Renal cortical epithelial cell (primary cell): ENCODE results near the gene IKBKE. TPM values are rescaled to one million over a fixed set of nuclear protein-coding genes. Genes with fewer than 3 reads are reported as not detected.

Source experiments
- DNase-seq: peaks from one replicate; pipeline ENCODE4 v3.0.0-alpha.2; 2011; ENCODE audit warnings: low read depth
- total RNA-seq: library from RNA; depleted of rRNA; stranded (reverse); fragments of >200 nt; gene quantifications from 2 replicates; pipeline ENCODE4 v1.2.3, GENCODE V29; 2014

IKBKE gene
- total RNA-seq, 1 donor from 2014 or later, result 13.6 TPM

DNA sequence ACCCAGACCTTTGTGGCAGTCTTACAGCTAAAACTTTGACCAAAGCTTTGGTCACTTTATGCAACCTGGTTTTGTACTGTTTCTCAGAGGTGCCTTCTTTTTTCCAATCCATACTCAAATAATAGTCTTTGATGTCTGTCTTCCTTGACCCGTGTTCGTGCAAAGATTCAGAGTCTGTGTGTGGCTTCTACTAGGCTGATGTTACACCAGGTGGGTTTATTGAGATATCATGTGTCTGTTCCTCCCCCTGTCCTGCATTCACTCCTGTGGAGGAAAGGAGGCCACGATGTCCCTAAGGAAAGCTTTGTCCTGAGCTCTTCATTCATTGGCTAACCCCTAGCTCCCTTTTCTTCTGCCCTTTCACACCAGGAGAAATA lies 15.0 kb upstream of the IKBKE start:
- DNase-seq, result no peak

DNA sequence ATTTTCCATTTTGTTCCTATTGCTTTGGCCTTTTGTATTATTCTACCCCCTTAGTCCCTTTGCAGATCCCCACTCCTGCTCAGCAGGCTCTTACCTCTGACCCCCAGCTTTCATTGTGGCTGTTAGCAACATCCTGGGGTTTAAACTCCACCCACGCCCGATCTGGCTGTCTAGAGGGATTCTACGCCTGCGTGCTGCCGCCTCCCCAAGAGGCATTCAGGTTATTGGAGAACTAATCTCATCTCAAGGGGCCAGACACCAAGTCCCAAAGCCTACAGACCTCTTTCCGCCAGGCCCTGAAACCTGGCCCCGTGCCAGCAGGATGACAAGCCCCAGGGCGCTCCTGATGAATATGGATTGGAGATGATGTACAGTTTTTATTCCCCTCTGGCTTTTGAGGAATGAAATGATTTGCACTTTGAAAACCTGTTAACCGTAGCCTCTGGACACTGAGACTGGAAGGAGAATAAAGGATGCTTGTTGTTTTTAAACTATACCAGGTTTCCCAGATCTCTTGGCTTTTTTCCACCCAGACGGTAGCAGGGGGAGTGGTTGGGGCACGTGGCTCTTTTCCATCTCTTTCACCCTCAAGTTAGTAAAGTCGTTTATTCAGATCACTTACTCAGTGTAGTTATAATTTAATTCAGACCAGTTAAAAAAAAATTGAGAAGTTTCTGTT lies 14.5 kb upstream of the IKBKE start:
- DNase-seq, result peak; percentile 77

DNA sequence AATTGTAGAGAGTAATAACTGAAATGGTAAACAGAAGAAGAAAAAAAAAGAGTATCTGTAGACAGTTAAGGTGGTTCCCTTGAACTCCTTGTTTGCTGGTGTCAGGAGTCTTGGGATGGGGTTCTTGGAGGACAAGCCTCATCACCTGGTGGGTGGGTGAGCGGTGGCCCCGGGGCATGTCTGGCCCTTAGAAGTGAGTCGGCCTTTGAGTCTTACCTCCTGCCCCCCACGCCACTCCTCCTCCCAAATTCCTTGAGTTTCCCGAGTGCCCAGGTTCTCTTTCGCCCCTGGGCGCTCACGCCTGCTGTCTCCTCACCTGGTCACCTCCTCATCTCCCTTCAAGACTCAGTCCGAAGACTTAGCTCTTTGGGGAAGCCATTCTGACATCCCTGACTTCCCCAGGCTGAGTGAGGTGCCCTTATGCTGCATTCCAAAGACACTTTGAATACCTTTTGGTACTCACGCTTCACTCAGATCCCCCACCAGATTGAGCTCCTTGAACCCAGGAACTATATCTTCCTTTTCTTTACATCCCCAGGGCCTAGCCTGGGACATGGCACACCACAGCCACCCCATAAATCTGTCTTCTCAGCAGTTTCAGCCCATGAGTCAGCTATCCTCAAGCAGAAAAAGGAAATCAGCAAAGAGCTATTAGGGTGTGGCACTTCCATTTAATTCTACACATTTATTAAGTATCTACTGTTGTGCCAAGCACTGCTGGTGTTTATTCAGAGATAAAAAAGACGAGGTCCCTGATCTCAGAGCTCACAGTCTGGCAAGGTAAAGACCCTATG lies 13.5 kb upstream of the IKBKE start:
- peak; percentile 66 for DNase-seq

- no peak for DNase-seq
Measured at GRCh38 chr1:206457408-206458120, 12.7 kb upstream of the IKBKE start.

- no peak for DNase-seq
Measured at GRCh38 chr1:206459703-206460102, 10.6 kb upstream of the IKBKE start.

DNA sequence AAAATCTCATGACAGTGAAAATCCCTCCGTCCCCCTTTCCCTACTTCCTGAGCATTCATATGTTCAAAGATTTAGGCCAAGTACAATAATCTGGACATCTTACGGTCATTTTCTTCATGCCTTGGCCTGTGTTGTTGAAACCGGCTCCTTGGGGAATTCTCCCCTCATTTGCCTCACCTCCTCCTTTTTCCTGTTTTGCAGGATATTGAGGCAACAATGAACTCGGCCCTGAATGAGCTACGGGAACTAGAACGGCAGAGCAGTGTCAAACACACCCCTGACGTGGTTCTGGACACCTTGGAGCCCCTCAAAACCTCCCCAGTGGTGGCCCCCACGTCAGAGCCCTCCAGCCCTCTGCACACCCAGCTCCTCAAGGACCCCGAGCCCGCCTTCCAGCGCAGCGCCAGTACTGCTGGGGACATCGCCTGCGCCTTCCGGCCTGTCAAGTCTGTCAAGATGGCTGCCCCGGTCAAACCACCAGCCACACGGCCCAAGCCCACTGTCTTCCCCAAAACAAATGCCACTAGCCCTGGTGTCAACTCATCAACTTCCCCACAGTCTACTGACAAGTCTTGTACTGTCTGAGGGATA lies 9.3 kb upstream of the IKBKE start:
- DNase-seq, result no peak

GRCh38 chr1:206461602-206462455 lies 8.4 kb upstream of the IKBKE start:
- peak; percentile 67 for DNase-seq

DNA sequence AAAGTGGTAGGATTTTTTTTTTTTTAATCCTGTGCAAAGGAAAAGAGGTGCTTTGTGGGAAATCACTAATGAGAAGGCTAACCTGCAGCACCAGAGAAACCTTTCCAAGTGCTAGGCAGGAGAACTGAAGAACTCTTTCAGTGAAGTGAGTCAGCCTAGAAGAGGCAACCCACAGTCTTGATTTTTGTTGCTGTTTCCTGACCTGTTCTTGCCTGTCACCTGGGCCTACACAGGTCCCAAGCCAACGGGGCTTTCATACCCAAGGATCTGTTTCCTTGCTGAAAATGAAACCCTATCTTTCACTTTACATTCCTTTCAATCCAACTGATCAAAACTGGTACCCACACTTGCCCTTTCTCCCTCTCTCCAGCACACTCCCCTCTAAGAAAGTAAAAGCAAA lies 7.1 kb upstream of the IKBKE start:
- DNase-seq, result no peak

- no peak for DNase-seq
Measured at GRCh38 chr1:206463911-206464310, 6.4 kb upstream of the IKBKE start.

DNA sequence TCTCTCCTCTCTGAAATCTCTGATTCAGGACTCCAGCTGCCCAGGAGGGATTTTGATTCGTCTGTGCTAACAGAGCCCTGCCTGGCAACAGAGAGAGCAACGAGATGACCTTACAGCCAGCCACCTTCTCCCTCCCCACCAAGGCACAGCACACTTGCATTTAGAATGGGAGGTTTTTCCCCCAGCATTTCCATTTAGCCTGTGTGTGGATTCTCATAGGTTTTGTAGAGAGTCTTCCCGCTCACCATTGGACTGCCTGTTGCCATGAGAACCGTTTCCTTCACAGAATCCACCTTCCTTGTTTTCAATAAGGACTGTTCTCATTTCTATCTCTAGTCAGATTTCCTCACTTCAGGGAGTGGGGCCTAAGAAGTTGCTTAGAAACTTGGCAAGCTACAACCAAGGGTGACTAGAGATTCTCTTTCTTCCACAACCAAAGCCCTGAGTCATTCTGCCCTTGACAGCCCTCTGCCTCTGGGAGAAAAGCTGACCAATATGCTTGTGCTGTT lies 5.8 kb upstream of the IKBKE start:
- peak; percentile 91 for DNase-seq

GRCh38 chr1:206465951-206466350 lies 4.3 kb upstream of the IKBKE start:
- no peak for DNase-seq

GRCh38 chr1:206466840-206467649 lies 3.2 kb upstream of the IKBKE start:
- DNase-seq, result no peak

GRCh38 chr1:206467915-206468314 lies 2.4 kb upstream of the IKBKE start:
- DNase-seq, result no peak

GRCh38 chr1:206468571-206468970 lies 1.7 kb upstream of the IKBKE start:
- DNase-seq, result no peak

DNA sequence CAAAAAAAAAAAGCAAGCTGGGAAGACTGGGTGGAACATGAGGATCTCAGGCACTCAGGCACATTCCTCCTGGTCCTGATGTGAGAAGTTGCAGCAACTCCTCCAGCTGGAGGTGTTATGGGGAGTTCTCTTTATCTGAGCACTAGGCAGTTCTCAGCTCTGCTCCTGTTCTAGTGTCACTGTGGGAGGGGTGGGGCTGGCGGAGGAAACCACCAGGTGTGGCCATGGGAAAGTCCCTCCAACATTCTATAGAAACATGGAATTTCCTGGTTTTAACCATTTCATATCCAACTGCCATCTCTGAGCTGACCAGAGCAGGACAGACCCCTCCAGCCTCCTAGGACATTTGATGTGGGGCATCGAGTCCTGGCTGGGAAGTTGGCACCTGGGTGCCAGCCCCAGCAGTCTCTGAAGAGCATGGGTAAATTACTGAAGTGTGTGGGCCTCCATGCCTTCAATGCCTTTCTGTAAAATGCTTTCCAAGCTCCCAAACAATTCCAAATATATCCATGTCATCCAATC lies 804 bp upstream of the IKBKE start:
- DNase-seq, result peak; percentile 18

GRCh38 chr1:206470692-206471414 lies 577 bp downstream of the IKBKE start:
- peak; percentile 84 for DNase-seq

- DNase-seq, result no peak
Measured at GRCh38 chr1:206471415-206471801, 1.1 kb downstream of the IKBKE start.

- no peak for DNase-seq
Measured at GRCh38 chr1:206472024-206472423, 1.7 kb downstream of the IKBKE start.

DNA sequence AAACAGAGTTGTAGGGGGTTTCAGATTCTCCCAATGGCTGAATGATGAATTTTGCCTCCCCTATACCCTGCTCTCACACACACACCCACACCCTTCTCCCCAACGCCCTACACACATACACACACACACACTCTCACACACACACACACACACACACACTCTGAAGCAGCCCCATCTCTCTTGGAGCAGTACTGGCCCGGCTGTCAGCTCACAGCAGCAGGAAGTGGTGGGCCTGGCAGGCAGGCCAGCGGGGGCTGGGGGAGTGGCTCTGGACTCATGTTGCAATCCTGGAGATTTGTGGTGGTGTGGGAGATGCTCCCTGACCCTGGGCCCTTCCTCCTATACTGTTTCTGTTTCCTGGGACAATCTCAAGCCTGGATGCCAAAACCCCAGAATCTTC lies 2.2 kb downstream of the IKBKE start:
- DNase-seq, result peak; percentile 78
